SKM-1 (cell line): ENCODE measurements around the gene GP1BB.

Experiments used
- DNase-seq: peaks from one replicate; lab custom pipeline; 2025; ENCODE audit not compliant: unreplicated experiment; lab: John Stamatoyannopoulos, UW

Gene GP1BB

GRCh38 chr22:19739911-19740449 lies 16.6 kb downstream of the GP1BB start:
- DNase-seq: no peak

- no peak for DNase-seq
These were observed 17.2 kb downstream of the GP1BB start for GRCh38 chr22:19740586-19740985.

DNA sequence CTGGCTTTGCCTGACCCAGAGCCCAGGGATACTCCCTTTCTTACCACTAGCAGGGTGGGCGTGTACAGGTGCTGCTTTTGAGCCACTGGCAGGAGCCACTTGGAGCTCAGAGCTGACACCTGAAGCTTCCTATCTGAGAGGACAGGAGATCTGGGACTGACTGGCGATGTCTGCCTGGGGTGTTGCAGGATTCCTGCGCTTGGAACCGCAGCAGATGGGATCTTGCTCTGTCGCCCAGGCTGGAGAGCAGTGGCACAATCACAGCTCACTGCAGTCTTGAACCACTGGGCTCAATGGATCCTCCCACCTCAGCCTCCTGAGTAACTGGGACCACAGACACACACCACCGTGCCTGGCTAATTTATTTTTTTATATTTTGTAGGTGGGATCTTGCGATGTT lies 17.7 kb downstream of the GP1BB start:
- no peak for DNase-seq

DNA sequence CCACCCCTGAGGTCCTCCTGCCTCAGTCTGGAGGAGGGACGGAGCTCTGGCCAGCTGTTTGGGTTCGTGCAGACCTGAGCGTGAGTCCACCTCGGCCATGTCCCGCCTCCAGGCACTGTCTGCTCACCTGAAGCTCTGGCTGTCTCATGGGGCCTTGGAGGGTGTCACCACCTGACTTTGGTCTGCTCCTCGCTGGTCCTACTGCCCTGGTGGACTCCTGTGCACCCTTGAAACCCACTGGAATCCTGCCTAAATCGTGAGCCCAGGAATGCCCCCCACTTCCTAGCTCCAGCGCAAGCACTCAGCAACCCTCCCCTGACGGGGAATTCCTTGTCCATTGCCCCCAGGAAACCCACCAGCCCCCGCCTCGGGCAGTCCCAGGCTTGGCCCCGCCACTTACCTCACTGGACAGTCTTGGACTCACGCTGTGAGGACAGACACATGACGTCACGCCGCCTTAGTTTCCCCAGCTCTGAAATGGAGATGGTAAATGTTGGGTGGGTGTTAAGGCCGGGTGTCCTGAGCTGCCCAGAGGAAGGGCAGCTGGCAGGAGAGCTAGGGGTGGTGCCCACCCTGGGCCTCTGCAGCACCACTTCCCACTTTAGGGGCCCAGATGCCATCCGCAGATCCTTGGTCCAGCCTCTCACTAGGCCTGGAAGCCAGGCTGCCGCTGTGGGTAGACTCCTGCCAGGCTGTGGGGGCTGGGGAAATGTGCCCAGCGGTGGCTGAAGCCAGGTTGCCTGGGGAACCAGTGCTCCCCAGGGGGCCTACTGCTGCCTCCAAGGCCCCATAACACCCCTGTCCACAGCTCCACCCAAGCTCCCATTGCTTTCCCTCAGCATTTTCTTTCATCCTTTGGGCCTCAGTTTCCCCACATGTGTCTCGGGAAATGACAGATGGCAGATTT lies 19.1 kb downstream of the GP1BB start:
- no peak for DNase-seq

- no peak for DNase-seq
These were observed 19.7 kb downstream of the GP1BB start for GRCh38 chr22:19743081-19743480.

DNA sequence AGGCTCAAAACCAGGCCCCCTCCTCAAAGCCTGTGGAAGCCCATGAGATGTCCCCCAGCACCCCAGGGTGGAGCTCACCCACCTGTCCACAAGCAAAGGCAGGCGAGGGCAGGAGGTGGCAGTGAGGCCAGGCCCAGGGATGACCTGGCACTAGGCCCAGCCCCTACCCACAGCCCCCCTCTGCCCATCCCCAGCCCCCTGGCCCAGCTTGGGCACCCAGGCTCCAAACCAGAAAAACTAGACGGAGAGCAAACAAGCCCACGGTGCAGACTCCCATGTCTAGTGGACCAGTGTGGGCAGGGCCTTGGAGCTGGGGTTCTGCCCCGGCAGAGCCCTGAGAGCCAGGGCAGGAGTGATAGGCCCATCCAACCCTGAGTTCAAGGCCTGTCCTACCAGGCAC lies 20.3 kb downstream of the GP1BB start:
- DNase-seq: no peak

DNA sequence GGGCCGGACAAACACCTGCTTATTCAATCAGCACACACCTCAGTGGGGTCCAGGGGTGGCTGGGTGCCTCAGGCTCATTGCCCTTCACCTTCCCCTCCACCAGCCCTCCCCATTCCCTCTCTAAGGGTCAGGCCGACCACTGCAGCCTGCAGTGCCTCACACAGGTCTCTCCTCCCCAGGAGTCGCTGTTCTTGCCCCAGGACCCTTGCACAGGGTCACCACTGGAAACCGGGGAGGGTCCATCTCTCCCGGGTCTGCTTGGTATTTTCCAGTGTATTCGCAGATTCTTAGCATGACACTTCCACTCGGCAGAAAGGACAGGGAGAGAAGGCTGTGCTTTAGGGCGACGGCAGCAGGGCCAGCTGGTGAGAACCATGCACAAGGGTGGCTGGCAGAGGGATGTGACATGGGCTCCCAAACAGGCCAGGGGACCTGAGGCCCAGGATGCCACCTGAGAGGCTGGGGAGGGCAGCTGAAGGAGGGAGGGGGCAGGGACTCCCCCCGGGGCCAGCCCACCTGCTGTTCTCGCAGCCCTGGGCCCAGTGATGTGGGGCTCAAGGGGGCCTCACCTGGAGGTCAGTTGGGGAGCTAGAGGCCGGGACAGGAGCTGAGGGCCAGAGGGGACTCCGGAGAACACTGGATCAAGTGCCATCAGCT lies 21.1 kb downstream of the GP1BB start:
- no peak for DNase-seq

DNA sequence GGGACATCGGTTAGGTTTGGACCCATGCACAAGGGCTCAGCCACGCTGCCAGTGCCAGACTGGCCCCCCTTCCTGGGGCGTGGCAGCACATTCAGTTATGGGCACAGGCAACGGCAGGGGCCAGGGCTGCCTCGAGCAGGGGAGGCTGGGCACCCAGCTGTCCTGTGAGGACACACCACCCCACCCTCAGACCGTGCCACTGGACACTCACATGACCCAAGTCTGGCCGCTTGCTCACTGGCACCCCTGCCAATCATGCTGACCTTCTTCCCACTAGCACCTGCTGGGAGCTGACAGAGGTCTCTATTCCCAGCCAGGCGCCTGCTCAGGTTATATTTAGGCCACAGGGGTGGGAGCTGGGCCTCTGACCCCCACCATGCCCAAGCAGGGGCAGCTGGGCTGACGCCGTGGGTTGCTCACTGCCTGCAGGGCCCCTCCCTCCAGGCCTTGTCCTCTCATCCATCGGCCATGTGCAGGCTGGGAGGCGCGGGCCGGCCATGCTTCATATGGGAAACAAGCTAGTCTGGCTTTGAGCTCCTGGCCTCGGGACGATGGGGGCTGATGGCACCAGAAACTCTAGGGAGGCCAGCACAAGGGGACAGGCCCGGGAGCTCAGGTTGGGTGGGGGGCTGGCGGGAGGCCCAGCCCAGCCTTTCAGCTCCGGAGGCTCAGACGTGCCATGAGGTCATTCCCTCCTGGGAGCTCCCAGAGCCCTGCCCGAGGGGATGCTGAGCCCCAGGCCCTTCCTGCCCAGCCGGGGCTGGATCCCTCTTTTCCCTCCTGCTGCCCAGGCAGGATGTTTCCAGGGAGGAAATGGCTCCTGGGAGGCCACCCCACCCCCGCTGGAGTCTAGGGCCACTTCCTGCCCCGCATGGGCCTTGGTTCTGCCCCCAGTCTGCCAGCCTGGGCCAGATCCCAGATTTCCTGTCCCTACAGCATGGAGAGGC lies 22.1 kb downstream of the GP1BB start:
- no peak for DNase-seq

DNA sequence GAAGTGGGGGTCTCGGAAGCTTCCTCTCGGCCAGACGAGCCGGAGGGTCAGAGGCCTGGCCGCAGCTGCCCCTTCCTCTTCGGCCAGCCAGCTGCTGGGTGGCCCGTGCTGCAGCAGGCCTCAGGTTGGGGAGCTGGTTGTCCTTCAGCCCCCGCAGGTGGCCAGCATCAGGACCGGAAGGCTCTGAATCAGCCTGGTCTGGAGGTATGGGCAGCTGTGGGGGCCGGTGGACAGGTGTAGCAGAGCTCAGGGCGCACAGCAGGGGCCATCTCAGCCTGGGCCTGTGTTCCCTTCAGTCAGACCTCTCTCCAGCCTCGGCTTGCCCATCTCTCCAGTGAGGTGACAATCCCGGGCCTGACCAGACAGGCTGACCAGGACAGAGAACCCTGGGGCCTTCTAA lies 23.4 kb downstream of the GP1BB start:
- no peak for DNase-seq

DNA sequence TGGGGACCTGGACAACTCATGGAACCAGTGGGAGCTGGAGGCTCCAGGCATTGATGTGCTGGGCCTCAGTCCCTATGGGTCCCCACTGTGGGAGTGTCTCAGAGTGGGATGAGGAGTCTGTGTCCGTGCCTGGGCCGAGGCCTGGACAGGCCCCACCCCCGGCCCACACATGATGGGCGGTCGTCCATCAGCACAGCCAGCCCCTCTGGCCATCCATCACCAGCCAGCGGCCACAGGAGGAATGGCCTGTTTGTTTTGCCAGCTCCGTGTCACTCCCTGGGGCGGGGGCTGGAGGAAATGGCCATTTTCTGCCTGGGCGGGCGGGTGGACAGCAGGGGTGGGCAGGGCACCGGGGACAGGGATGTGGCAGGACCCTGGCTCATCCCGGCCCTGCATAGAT lies 24.2 kb downstream of the GP1BB start:
- DNase-seq: no peak

- no peak for DNase-seq
These were observed 24.8 kb downstream of the GP1BB start for GRCh38 chr22:19748139-19748538.

GRCh38 chr22:19748991-19749664 lies 25.8 kb downstream of the GP1BB start:
- DNase-seq: no peak

DNA sequence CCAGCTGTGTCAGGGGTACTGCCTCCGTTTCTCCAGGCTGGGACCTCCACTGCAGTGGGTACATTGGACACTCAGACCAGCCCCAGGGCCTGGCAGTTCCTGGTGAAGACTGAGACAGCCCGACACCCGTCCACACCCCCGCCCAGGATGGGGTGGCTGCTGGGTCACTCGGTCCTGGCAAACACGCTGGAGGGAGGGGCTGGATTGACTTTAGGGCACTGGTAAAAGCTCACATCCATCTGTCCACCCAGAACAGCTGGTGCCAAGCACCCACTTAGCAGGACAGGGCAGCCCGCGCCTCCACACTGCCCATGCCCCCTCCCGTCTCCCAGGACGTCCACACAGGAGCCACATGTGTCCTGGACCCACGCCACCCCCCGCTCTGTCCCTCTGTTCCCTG lies 26.5 kb downstream of the GP1BB start:
- DNase-seq: no peak

DNA sequence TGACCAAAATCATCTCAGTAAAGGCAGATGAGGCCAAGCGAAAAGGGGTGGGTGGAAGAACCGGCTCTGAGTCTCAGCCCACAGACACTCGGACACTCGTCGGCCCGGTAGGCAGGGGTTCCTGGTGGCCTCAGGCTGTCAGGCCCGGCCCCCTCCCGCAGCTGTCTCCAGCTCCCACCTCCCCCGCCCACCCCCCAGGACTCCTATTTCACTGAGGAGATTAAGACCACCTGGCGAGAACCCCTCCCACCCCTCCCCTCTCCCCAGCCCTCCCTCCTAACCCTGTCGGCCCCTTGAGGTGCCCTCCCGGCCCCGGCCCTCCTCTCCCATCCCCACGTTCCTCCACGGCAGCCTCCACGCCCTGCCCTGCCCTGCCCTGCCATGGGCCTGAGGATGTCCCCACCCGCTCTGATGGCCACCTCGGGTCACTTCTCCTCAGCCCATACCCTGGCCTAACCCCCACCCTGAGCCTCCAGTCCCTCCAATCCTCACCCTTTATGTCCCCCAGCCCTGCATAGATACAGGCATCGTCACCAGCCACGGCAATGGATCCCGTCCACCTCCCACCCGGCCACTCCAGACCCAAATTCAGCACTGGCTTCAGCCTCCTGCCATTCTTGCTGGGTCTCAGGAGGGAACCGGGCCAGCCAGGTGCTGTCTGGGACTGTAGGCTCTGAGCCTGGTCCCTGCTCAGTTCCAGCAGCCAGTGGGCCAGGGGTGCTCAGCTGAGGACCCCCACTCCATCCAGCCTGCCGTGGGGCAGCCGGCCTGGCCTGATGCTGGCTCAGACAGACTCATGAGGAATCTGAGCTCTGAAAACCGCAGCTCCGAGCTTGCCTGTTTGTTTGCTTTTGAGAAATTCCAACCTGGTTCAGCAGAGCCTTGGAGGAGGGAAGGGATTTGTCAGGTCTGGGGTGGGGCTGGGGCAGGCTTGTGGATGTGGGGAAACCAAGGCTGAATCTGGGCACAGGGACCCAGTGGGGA lies 27.5 kb downstream of the GP1BB start:
- DNase-seq: no peak

- no peak for DNase-seq
These were observed 28.3 kb downstream of the GP1BB start for GRCh38 chr22:19751497-19752245.

- no peak for DNase-seq
These were observed 29.9 kb downstream of the GP1BB start for GRCh38 chr22:19753090-19753842.

DNA sequence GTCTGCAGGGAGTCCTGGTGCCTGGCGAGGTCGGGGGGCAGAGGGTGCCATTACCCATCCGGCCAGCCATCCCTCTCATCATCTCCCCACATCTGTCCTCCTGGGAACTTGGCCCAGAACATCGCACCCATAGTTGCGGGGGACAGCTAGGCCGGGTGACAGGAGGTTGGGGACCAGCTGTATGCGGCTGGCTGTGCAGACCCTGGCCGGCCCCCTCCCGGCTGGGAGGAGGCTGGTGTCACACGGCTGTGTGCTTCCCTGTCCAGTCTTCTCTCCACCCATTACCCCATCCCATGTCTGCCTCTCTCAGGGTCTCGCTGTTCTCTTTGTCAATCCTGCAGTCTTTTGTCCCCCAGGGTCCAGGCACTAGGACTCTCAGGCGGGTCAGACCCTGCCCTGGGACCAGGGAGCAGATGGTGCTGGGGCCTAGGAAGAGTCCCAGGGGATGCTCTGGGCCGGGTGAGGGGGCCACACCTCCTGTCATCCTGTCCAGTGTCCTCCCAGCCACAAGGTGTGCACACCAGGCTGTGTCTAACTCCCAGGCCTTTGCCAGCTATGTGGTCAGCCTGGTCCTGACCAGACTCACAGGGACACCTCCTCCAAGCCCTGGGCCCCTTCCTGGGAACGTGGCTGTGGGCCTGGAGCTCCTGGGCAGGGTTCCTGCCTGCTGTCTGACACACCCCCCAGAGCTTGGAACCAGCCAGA lies 30.8 kb downstream of the GP1BB start:
- DNase-seq: no peak
